ENCODE measurements around the gene CST11. TPM values are rescaled to one million over a fixed set of nuclear protein-coding genes. Genes with fewer than 3 reads are reported as not detected.
"Not testable (repeated sequence)": the region's sequence is repeated elsewhere in the genome, so short reads cannot be mapped to it uniquely, and the experiment has no call there.

The CST11 gene
- total and polyA plus RNA-seq, 5 experiments from 2014 or later = not detected

GRCh38 chr20:23475395-23475794, 22.7 kb upstream of the CST11 start:
- peaks cover 0 to 5% (median 0%) of the 10 kb centered on the region in 5 donors for H3K27me3 Mint-ChIP-seq
- ATAC-seq (no peak), DNase-seq (no peak)
- H3K4me3 Mint-ChIP-seq = no peak overlapping the region
- H3K4me1 Mint-ChIP-seq = no peaks in the 10 kb centered on the region
- H3K36me3 Mint-ChIP-seq = no peaks in the 10 kb centered on the region
- POLR2A ChIA-PET = no interaction called here
- no peak overlapping the region for H3K27ac Mint-ChIP-seq
- H3K9me3 Mint-ChIP-seq = no peaks in the 10 kb centered on the region

GRCh38 chr20:23473293-23473692, 20.6 kb upstream of the CST11 start:
- POLR2A ChIA-PET, H3K27me3 Mint-ChIP-seq, H3K4me3 Mint-ChIP-seq, ATAC-seq, H3K27ac Mint-ChIP-seq, H3K4me1 Mint-ChIP-seq, H3K36me3 Mint-ChIP-seq, H3K9me3 Mint-ChIP-seq, DNase-seq: not testable (repeated sequence)

GRCh38 chr20:23472306-23472705, 19.6 kb upstream of the CST11 start:
- H3K4me1 Mint-ChIP-seq, DNase-seq, H3K27ac Mint-ChIP-seq, H3K27me3 Mint-ChIP-seq, ATAC-seq, H3K4me3 Mint-ChIP-seq, H3K36me3 Mint-ChIP-seq, POLR2A ChIA-PET: not testable (repeated sequence)
- H3K9me3 Mint-ChIP-seq = peaks cover 0 to 18% (median 7%) of the 10 kb centered on the region in 9 donors

- peaks cover 0 to 54% (median 22%) of the 10 kb centered on the region in 9 donors for H3K9me3 Mint-ChIP-seq
- not testable (repeated sequence) for DNase-seq
- peaks cover 0 to 11% (median 3%) of the 10 kb centered on the region in 5 donors for H3K27me3 Mint-ChIP-seq
These were observed 14.3 kb upstream of the CST11 start for GRCh38 chr20:23466961-23467360.

GRCh38 chr20:23461180-23461579, 8.5 kb upstream of the CST11 start:
- peaks cover 2 to 11% (median 8%) of the 10 kb centered on the region in 3 donors for H3K36me3 Mint-ChIP-seq
- no peak overlapping the region for H3K4me3 Mint-ChIP-seq
- H3K27ac Mint-ChIP-seq = no peak overlapping the region
- POLR2A ChIA-PET = no interaction called here
- no peak for ATAC-seq
- peaks cover 0 to 25% (median 8%) of the 10 kb centered on the region in 9 donors for H3K9me3 Mint-ChIP-seq
- no peak for DNase-seq
- H3K27me3 Mint-ChIP-seq = peaks cover 0 to 7% (median 2%) of the 10 kb centered on the region in 5 donors
- peaks cover 9 to 20% (median 12%) of the 10 kb centered on the region in 4 donors for H3K4me1 Mint-ChIP-seq

More at GRCh38 chr20:23466961-23467360, 14.3 kb upstream of the CST11 start:
- peaks cover 2 to 30% (median 12%) of the 10 kb centered on the region in 3 donors for H3K36me3 Mint-ChIP-seq
- ATAC-seq, H3K27ac Mint-ChIP-seq, H3K4me1 Mint-ChIP-seq, H3K4me3 Mint-ChIP-seq, POLR2A ChIA-PET: not testable (repeated sequence)

DNA sequence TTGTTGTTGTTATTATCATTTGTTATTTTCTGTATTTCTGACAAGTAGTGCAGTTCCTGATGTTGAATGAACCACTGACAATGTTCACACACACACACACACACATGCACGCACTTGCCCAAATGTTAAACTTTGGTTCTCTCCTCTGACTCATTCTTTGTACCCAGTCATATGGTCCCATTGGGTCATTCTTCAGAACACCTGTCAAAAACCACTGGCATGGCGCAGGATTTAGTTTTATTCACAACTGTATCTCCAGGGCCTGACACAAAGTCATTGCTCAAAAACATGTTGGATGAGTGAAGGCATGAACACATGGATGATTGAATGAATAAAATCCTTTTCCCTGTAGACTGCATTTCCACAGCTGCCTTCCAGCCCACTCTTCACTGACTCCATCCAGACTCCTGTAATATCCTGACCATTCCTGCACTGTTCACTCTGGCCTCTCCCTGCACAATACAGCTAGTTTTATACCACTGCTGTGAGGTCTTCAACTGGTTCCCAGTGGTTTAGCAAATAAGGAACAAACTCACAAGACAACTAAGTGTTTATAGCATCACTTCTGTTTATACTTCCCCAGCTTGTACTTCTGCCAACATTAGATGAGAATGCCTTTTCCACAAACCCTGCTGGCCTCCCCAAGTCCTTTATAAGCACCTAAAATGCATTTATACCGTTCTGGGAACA, 6.9 kb upstream of the CST11 start:
- DNase-seq (no peak), ATAC-seq (no peak)
- Mint-ChIP-seq H3K9me3 (peaks cover 0 to 9% (median 3%) of the 10 kb centered on the region in 9 donors), H3K27me3 (peaks cover 0 to 5% (median 0%) of the 10 kb centered on the region in 5 donors), H3K27ac (peak overlapping the region in 3 of 10 donors; percentile 7 to 45 (median 8)), H3K4me1 (peaks cover 14 to 30% (median 20%) of the 10 kb centered on the region in 4 donors), H3K36me3 (peaks cover 0 to 1% (median 0%) of the 10 kb centered on the region in 3 donors), H3K4me3 (no peak overlapping the region)
- POLR2A ChIA-PET = no interaction called here

- Mint-ChIP-seq H3K4me3 (peak overlapping the region in 7 of 10 donors; percentile 1 to 81 (median 51)), H3K4me1 (peaks cover 14 to 30% (median 20%) of the 10 kb centered on the region in 4 donors), H3K27me3 (no peaks in the 10 kb centered on the region), H3K36me3 (no peaks in the 10 kb centered on the region), H3K9me3 (no peaks in the 10 kb centered on the region), H3K27ac (peak overlapping the region in 8 of 10 donors; percentile 10 to 94 (median 78))
- POLR2A ChIA-PET = interaction anchor here (1.3 to 1.4 kb wide), 2 partner anchors 96 to 107 kb away, joined by 3 to 5 read pairs; partner anchors contain the start of gene NXT1
- DNase-seq (peak in 1 of 10 donors; percentile 15), ATAC-seq (no peak)
These were observed 4.2 kb upstream of the CST11 start for GRCh38 chr20:23456873-23457272.

- Mint-ChIP-seq H3K4me1 (peaks cover 14 to 30% (median 20%) of the 10 kb centered on the region in 4 donors), H3K9me3 (no peaks in the 10 kb centered on the region), H3K36me3 (no peaks in the 10 kb centered on the region), H3K27me3 (no peaks in the 10 kb centered on the region), H3K4me3 (peak overlapping the region in 9 of 10 donors; percentile 1 to 81 (median 51)), H3K27ac (peak overlapping the region in 9 of 10 donors; percentile 10 to 94 (median 75))
- ATAC-seq (peak; percentile 56 to 74), DNase-seq (peak in 5 of 10 donors; percentile 9 to 38 (median 15))
- POLR2A ChIA-PET = interaction anchor here (1.3 to 1.4 kb wide), 2 partner anchors 95 to 106 kb away, joined by 3 to 5 read pairs; partner anchors contain the start of gene NXT1
These were observed 3.7 kb upstream of the CST11 start for GRCh38 chr20:23456409-23456808.

DNA sequence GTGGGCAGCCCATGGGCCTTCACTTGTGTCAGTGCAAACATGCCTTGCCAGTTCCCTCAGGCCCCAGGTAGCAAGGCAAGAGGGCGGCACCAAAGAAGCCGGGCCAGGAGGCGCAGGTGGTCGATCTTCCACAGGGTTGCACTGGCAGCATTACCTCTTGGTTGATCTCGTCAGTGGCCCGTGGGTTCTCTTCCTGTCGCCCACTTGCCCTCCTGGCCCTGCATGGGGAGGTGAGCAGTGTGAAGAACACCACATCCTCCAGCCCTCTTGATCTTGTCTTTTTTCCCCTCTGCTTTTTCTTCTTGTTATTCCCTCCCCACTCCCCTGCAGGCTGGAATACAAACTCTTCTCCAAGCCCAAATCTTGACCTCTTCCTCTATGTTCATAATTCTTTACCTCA, 3.0 kb upstream of the CST11 start:
- POLR2A ChIA-PET = interaction anchor here (1.3 to 1.4 kb wide), 2 partner anchors 94 to 105 kb away, joined by 3 to 5 read pairs; partner anchors contain the start of gene NXT1
- no peak for DNase-seq
- peak overlapping the region in 6 of 10 donors; percentile 1 to 81 (median 27) for H3K4me3 Mint-ChIP-seq
- no peaks in the 10 kb centered on the region for H3K36me3 Mint-ChIP-seq
- no peaks in the 10 kb centered on the region for H3K9me3 Mint-ChIP-seq
- no peak for ATAC-seq
- H3K27me3 Mint-ChIP-seq = no peaks in the 10 kb centered on the region
- peaks cover 14 to 30% (median 20%) of the 10 kb centered on the region in 4 donors for H3K4me1 Mint-ChIP-seq
- peak overlapping the region in 7 of 10 donors; percentile 63 to 94 (median 81) for H3K27ac Mint-ChIP-seq

DNA sequence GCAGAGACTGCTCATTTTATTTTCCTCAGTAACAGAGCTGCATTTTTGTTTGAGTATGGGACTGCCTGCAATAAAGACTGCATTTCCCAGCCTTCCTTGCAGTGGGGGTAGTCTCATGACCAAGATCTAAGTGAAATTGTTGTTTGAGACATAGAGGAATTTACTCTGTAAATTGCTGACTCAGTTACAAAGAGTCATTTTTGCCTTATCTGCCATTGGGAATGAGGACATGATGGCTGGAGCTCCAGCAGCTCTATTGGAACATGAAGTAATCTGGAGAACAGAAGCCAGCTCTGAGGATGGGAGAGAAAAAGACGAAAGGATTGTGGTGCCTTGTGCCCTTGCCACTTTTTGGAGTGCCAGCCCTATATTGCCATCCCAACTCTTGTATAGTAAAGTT, 2.1 kb upstream of the CST11 start:
- POLR2A ChIA-PET = no interaction called here
- Mint-ChIP-seq H3K27ac (peak overlapping the region in 1 of 10 donors; percentile 37), H3K9me3 (no peaks in the 10 kb centered on the region), H3K4me1 (peaks cover 14 to 34% (median 20%) of the 10 kb centered on the region in 4 donors), H3K27me3 (no peaks in the 10 kb centered on the region), H3K4me3 (no peak overlapping the region), H3K36me3 (no peaks in the 10 kb centered on the region)
- no peak for ATAC-seq
- DNase-seq = no peak

- H3K4me1 Mint-ChIP-seq = peaks cover 14 to 40% (median 20%) of the 10 kb centered on the region in 4 donors
- ATAC-seq (no peak), DNase-seq (no peak)
- no peaks in the 10 kb centered on the region for H3K27me3 Mint-ChIP-seq
- peak overlapping the region in 1 of 10 donors; percentile 37 for H3K27ac Mint-ChIP-seq
- POLR2A ChIA-PET = no interaction called here
- no peaks in the 10 kb centered on the region for H3K9me3 Mint-ChIP-seq
- no peak overlapping the region for H3K4me3 Mint-ChIP-seq
- no peaks in the 10 kb centered on the region for H3K36me3 Mint-ChIP-seq
These were observed 1.2 kb upstream of the CST11 start for GRCh38 chr20:23453549-23454543.

GRCh38 chr20:23451956-23452487, 654 bp downstream of the CST11 start:
- H3K36me3 Mint-ChIP-seq = no peaks in the 10 kb centered on the region
- H3K27me3 Mint-ChIP-seq = no peaks in the 10 kb centered on the region
- DNase-seq (no peak), ATAC-seq (no peak)
- no peaks in the 10 kb centered on the region for H3K9me3 Mint-ChIP-seq
- no peak overlapping the region for H3K4me3 Mint-ChIP-seq
- no peak overlapping the region for H3K27ac Mint-ChIP-seq
- POLR2A ChIA-PET = no interaction called here
- H3K4me1 Mint-ChIP-seq = peaks cover 13 to 29% (median 17%) of the 10 kb centered on the region in 4 donors
